T follicular helper cell (primary cell): Measurements from ENCODE around the gene PHF10.
"Not testable (repeated sequence)": the region's sequence is repeated elsewhere in the genome, so short reads cannot be mapped to it uniquely, and the experiment has no call there.

Source experiments
- DNase-seq: peaks from one replicate; pipeline ENCODE4 v3.0.0-alpha.2; 2020; ENCODE audit warnings: low read depth
- total RNA-seq, 2 experiments: gene quantifications; one replicate each; lab custom pipeline; 2026; lab: John Stamatoyannopoulos, UW

The PHF10 gene
- 66.7 to 122 reads per million in 2 experiments for total RNA-seq

GRCh38 chr6:169724494-169725124 lies at the start of gene PHF10:
Gene PHF10, minus strand, starts transcription at chr6:169724500. Its CDS starts 569 bp downstream, at chr6:169723931.
- peak; percentile 53 for DNase-seq

- no peak for DNase-seq
Measured at GRCh38 chr6:169766921-169767736, 42.8 kb upstream of the PHF10 start.

- DNase-seq, result no peak
Measured at GRCh38 chr6:169766232-169766631, 41.9 kb upstream of the PHF10 start.

- DNase-seq, result not testable (repeated sequence)
Measured at GRCh38 chr6:169765789-169766188, 41.5 kb upstream of the PHF10 start.

- DNase-seq, result no peak
Measured at GRCh38 chr6:169763881-169764280, 39.6 kb upstream of the PHF10 start.

- no peak for DNase-seq
Measured at GRCh38 chr6:169763308-169763707, 39.0 kb upstream of the PHF10 start.

- DNase-seq, result no peak
Measured at GRCh38 chr6:169755162-169755561, 30.9 kb upstream of the PHF10 start.

- no peak for DNase-seq
Measured at GRCh38 chr6:169752074-169752623, 27.8 kb upstream of the PHF10 start.

- peak; percentile 90 for DNase-seq
Measured at GRCh38 chr6:169751242-169752073, 27.2 kb upstream of the PHF10 start, which contains the start of the genes DYNLT2 and ERMARD. Gene DYNLT2, minus strand, starts transcription at chr6:169751572. Its CDS starts 114 bp downstream, at chr6:169751458. Gene ERMARD, plus strand, starts transcription at chr6:169751622. Its CDS starts 36 bp downstream, at chr6:169751658.

GRCh38 chr6:169746556-169746955 lies 22.3 kb upstream of the PHF10 start:
- DNase-seq, result no peak

GRCh38 chr6:169745405-169745804 lies 21.1 kb upstream of the PHF10 start:
- DNase-seq, result no peak

GRCh38 chr6:169741344-169741743 lies 17.0 kb upstream of the PHF10 start:
- DNase-seq, result no peak

GRCh38 chr6:169738976-169739529 lies 14.8 kb upstream of the PHF10 start:
- no peak for DNase-seq

- no peak for DNase-seq
Measured at GRCh38 chr6:169738204-169738975, 14.1 kb upstream of the PHF10 start.

- DNase-seq, result no peak
Measured at GRCh38 chr6:169729961-169730360, 5.7 kb upstream of the PHF10 start.

- DNase-seq, result no peak
Measured at GRCh38 chr6:169726963-169727362, 2.7 kb upstream of the PHF10 start.

GRCh38 chr6:169726049-169726400 lies 1.7 kb upstream of the PHF10 start:
- DNase-seq, result no peak

GRCh38 chr6:169725125-169726048 lies 1.1 kb upstream of the PHF10 start:
- DNase-seq, result no peak

GRCh38 chr6:169723991-169724493 lies 258 bp downstream of the PHF10 start:
- no peak for DNase-seq
